ENCODE measurements around the gene MIB1.

- TF ChIP-seq, protein P1, sequence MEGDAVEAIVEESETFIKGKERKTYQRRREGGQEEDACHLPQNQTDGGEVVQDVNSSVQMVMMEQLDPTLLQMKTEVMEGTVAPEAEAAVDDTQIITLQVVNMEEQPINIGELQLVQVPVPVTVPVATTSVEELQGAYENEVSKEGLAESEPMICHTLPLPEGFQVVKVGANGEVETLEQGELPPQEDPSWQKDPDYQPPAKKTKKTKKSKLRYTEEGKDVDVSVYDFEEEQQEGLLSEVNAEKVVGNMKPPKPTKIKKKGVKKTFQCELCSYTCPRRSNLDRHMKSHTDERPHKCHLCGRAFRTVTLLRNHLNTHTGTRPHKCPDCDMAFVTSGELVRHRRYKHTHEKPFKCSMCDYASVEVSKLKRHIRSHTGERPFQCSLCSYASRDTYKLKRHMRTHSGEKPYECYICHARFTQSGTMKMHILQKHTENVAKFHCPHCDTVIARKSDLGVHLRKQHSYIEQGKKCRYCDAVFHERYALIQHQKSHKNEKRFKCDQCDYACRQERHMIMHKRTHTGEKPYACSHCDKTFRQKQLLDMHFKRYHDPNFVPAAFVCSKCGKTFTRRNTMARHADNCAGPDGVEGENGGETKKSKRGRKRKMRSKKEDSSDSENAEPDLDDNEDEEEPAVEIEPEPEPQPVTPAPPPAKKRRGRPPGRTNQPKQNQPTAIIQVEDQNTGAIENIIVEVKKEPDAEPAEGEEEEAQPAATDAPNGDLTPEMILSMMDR (IDR thresholded peaks at IDR 0.05) = no peak
- no peak for TF ChIP-seq POLR2A (IDR thresholded peaks at IDR 0.05)
Observed at GRCh38 chr18:21769206-21769605, 28.6 kb downstream of the MIB1 start.
